ENCODE measurements around the gene OBSCN.

The OBSCN gene, protein sequence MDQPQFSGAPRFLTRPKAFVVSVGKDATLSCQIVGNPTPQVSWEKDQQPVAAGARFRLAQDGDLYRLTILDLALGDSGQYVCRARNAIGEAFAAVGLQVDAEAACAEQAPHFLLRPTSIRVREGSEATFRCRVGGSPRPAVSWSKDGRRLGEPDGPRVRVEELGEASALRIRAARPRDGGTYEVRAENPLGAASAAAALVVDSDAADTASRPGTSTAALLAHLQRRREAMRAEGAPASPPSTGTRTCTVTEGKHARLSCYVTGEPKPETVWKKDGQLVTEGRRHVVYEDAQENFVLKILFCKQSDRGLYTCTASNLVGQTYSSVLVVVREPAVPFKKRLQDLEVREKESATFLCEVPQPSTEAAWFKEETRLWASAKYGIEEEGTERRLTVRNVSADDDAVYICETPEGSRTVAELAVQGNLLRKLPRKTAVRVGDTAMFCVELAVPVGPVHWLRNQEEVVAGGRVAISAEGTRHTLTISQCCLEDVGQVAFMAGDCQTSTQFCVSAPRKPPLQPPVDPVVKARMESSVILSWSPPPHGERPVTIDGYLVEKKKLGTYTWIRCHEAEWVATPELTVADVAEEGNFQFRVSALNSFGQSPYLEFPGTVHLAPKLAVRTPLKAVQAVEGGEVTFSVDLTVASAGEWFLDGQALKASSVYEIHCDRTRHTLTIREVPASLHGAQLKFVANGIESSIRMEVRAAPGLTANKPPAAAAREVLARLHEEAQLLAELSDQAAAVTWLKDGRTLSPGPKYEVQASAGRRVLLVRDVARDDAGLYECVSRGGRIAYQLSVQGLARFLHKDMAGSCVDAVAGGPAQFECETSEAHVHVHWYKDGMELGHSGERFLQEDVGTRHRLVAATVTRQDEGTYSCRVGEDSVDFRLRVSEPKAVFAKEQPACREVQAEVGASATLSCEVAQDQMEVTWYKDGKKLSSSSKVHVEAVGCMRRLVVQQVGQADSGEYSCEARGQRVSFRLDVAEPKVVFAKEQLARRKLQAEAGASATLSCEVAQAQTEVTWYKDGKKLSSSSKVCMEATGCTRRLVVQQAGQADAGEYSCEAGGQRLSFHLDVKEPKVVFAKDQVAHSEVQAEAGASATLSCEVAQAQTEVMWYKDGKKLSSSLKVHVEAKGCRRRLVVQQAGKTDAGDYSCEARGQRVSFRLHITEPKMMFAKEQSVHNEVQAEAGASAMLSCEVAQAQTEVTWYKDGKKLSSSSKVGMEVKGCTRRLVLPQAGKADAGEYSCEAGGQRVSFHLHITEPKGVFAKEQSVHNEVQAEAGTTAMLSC (N-terminal part only)

DNA sequence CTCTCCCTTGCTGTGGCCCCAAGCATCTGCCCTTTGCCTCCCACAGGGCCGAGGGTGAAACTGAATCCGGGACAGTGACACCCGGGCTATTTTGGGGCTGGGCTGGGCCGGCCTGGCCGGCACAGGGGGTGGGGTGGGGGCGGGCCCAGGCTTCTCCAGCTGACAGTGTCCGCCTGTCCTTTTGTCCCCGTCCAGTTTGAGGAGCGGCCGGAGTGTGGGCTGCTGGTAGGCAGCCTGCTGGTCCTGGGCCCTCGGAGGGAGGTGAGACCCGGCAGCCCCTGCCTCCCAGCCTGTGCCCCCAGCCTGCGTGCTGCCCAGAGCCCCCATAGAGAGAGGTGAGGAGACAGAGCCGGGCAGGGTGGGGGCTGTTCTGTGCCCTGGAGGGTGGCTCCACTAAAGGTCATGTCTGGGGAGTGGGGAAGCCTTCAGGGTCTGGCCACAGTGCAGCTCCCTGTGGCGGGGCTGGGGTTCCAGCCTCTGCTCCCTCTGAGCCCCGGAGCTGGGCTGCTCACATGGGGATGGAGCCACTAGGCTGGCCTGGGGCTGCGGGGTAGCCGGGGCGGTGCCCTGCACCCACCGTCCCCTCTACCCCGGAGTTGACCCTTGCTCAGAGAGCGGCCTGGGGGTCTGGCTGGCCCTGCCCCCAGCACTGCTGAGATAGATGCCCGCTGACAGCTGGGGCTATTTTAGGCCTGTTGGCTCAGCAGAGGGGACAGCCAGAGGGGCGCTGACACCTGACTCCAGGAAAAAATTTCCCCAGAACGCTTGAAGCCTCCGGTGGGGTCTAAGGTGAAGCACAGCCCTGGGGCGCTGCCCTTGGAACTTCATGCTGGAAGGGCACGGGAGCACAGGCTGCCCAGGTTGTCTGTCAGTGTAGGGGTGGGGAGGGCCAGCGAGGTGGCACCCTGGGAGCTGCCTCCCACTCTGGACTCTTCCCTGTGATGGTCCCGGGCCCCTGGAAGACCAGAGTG is at the start of gene OBSCN:
TSS of gene OBSCN (plus strand) at position 194 of the 971 bp plus-strand sequence. CDS start 3,740 bp downstream, outside the sequence.
- DNase-seq (ENCODE audit: low read depth), result no peak

DNA sequence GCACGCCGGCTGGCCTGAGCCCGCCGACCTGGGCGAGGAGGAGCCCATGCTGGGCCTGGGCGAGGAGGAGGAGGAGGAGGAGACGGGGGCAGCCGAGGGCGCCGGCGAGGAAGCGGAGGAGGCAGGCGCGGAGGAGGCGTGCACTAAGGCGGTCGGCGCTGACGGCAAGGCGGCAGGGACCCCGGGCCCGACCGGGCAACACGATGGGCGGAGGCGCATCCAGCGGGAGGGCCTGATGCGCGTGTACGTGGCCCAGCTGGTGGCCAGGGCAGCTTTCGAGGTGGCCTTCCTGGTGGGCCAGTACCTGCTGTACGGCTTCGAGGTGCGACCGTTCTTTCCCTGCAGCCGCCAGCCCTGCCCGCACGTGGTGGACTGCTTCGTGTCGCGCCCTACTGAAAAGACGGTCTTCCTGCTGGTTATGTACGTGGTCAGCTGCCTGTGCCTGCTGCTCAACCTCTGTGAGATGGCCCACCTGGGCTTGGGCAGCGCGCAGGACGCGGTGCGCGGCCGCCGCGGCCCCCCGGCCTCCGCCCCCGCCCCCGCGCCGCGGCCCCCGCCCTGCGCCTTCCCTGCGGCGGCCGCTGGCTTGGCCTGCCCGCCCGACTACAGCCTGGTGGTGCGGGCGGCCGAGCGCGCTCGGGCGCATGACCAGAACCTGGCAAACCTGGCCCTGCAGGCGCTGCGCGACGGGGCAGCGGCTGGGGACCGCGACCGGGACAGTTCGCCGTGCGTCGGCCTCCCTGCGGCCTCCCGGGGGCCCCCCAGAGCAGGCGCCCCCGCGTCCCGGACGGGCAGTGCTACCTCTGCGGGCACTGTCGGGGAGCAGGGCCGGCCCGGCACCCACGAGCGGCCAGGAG is 49.5 kb upstream of the OBSCN start:
- no peak for DNase-seq (ENCODE audit: low read depth)

DNA sequence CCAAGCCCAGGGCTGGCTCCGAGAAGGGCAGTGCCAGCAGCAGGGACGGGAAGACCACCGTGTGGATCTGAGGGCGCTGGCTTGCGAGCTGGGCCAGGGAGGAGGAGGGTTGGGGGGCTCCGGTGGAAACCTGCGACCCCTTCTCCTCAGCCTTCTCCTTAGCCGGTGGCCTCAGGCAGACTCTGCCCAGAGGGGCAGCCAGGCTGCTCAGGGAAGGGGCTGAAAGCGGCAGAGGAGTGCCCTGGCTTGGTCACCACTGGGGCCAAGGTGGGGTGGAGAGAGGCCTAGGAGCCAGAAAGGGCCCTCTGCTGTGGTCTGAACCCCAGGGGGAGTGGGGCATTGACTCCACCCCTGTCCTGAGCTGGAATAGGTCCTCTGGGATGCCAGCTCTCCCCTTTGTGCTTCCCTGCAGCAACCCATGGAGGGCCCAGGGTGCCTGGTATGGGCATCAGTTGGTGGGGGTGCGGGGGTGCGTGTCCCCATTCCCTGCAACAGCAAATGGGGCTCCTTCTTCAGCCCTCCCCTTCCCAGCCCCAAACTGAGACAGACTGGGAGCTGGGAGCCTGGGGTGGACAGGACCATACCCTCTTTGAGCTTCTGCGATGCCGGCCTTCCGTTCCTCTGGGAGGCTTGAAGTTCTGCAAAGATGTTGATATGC is 48.7 kb upstream of the OBSCN start:
- DNase-seq (ENCODE audit: low read depth), result no peak

DNA sequence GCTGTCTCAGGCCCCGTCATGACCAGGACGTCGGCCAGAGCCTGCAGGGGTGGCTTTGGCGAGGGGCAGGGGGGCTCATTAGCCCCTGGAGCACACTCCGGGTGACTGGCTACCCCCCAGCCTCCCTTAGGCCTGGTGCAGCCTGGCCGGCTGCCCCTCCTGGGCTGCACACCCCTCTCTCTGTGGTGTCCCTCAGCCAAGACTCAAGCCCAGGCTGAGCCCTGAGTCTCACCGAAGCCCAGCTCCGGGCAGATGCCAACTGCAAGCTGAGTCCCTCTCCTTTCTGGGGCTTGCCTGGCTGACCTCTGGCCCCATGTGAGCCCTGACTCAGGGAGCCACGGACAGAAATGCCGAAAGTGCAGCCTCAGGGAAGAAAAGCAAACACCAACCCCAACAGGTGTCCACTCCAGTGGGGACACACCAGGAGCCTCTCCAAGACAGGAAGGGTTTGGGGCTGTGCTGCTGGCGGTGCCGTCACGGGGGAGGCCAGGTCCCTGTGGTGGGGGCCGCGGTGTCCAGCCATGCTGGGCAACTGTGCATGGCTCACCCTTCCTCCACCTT is 47.6 kb upstream of the OBSCN start:
- no peak for DNase-seq (ENCODE audit: low read depth)

DNA sequence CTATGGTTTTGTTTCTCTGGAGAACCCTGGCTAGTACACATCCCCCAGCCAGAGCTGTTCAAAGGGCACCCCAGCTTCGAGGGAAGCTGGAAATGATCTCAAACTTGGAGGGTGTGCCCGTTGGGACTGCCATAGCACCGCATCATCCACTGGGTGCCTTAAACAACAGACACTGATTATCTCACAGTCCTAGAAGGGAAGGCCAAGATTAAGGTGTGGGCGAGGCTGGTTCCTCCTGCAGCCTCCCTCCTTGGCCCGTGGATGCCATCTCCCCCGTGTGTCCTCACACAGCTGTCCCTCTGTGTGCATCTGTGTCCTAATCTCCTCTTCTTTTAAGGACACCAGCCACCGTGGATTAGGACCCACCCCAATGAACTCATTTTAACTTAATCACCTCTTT is 46.5 kb upstream of the OBSCN start:
- no peak for DNase-seq (ENCODE audit: low read depth)

DNA sequence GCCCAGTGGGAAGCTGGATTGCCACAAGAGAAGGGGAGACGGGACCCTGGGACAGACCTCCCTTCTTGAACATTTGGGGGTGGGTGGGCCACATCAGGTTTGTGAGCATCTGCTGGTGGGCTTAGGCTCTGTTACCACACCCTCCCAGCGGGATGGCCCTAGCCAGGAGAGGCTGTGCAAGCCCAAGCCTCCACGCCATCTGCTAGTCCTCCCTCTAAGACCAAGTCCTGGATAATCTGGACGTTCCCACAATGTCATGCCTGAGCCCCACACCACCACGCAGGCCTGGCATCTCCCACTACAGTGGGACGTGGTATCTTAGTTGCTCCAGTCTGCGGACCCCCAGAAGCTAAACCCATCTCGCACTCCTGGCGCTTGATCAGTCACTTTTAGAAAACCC is 46.0 kb upstream of the OBSCN start:
- no peak for DNase-seq (ENCODE audit: low read depth)

DNA sequence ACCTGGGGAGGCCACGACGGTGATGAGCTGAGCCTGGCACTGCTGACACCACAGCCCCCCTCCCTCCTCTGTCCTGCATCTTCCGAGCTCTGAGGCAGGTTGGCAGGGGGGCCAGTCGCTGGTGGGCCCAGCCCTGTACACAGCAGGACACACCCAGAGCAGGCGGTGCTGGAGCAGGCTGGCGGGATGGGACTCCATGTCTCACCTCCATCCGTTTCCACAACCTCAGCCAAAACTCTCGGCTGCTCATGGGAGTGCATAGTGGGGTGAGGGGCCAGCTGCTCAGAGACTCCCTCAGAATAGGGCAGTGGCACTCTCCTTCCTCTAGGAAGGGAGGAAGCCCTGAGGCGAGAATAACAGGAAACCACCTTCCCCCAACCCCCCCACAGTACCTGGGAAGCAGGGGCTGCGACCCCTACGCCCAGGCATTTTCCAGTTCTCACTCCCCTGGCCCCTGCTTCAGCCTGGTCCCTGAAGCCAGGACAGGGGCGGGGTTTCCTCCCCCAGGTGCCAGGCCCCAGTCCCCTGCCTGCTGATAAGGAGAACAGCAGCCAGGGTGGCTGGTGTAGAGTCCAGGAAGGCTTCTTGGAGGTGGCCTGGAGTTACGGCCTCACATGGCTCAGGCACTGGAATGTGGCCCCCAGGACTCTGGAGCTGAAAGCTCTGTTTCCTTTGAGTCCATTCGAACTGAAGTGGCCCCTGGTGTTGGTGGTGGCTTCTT is 45.4 kb upstream of the OBSCN start:
- no peak for DNase-seq (ENCODE audit: low read depth)

DNA sequence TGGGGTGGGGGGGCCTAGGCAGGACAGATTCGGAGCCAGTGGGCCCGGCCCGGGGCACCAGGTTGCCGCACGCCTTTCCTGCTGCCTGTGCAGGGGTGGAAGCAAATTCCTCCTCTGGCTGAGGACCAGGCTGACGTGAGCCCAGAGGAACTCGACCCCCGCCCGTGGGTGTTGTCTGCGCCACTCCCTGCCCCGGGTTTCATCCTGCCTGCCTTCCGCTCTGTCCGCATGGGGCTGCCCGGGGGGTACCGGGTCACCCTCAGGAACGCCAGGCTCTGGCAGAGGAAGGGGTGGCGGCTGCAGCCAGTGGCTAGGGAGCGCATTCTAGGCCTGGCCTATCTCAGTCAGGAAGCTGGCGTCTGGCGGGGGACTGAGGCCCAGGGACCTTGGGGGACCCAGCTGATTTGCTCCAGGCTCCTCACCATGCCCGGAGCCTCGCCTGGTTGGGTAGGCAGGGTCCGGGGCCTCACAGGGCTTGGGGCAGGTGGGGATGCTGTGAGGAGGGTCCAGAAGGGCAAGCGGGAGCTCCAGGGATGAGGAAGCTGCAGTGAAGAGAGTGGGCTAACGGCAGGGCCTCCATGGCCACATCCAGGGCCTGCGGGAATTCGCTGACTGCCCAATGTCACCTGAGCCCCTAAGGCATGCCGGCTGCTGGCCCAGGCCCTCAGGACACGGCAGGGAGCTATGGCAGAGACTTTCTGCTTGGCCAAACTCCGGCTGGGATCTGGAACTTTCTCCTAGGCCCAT is 44.7 kb upstream of the OBSCN start:
- no peak for DNase-seq (ENCODE audit: low read depth)

DNA sequence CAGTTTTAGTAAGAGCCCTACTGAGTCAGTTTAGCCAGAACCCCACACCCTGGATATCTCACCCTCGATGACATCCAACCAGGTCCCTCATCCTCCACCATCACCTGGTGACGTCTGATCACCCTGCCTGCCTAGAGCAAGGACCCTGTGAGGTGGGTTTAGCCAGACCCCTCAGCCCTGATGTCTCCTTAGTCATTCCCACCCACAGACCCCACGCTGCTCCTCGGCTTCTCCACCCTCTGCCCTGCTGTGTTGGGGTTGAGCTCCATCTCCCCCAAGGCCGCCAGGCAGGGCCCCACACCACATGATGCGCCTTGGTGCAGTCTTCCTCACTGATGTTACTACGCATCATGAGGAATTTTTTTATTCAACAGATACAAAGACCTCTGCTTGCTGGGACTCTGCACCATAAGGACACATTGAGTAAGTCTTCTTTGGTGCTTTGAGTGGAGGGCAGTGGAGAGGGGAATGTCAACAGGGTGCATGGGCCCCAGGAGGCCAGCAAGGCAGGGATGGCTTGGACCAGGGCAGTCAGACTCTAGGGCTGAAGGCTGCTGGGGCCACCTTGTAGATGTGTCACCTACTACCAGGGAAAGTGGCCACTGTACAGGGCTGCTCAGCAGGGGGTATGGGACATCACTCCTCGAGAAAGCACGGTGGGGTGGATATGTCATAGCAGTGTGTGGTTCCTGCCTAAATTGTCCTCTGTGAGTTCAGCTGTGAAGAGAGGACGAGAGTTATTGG is 43.9 kb upstream of the OBSCN start:
- no peak for DNase-seq (ENCODE audit: low read depth)

DNA sequence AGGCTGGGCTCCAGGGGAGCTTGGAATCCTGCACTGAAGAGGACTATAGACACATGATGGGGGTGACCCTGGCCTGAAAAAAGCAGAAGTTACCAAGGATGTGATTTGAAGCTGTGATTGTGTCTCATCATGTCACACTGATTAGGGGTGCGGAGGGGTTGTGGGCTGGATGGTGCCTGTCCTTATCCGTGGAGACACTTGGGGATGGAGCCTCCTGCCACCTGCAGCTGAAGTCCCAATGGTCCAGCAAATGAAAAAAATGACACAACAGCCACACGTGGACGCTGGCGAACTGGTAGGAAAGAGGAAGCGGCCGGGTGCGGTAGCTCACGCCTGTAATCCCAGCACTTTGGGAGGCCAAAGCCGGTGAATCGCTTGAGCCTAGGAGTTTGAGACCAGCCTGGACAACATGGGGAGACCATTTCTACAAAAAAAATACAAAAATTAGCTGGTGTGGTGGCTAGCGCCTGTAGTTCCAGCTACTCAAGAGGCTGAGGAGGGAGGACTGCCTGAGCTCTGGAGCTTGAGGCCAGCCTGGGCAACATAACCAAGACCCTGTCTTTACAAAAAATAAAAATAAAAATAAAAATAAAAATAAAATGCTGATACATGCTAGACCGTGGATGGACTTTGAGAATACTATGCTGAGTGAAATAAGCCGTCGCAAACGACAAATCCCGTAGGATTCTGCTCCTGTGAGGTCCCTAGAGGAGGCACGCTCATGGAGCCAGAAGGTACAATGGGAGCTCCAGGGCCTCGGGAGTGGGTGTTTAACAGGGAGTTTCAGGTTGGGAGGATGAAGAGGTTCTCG is 43.1 kb upstream of the OBSCN start:
- no peak for DNase-seq (ENCODE audit: low read depth)

DNA sequence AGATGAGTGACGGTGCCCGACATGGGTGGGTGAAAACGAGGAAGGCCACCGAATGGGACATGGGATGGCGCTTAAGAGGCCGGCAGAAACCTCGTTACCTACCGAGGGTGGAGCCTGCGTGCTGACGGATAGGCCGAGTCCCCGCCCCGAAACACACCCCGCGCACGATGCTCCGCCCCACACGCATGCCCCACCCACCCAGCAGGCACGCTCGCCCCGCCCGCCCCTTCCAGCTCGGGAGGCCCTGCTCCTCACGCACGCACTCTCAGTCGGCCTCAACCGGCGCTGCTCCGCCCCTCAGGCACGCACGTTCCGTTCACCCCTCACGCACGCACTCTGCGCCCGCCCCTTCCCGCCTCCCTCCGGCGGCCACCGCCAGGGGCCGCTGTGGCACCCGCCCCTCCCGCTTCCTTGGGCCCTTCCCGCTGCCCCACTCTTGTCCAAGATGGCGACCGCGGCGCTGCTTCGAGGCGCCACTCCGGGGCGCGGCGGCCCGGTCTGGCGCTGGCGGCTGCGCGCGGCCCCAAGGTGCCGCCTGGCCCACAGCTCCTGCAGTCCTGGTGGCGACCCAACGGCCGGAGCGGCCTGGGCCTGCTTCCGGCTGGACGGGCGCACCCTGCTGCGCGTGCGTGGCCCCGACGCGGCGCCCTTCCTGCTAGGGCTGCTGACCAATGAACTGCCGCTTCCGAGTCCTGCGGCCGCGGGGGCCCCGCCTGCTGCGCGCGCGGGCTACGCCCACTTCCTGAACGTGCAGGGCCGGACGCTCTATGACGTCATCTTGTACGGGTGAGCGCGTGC is 42.3 kb upstream of the OBSCN start, which contains the start of gene IBA57:
TSS of gene IBA57 (plus strand) at position 433 of the 798 bp plus-strand sequence. CDS start at position 446, 13 bp downstream.
- peak; percentile 99 for DNase-seq (ENCODE audit: low read depth)

DNA sequence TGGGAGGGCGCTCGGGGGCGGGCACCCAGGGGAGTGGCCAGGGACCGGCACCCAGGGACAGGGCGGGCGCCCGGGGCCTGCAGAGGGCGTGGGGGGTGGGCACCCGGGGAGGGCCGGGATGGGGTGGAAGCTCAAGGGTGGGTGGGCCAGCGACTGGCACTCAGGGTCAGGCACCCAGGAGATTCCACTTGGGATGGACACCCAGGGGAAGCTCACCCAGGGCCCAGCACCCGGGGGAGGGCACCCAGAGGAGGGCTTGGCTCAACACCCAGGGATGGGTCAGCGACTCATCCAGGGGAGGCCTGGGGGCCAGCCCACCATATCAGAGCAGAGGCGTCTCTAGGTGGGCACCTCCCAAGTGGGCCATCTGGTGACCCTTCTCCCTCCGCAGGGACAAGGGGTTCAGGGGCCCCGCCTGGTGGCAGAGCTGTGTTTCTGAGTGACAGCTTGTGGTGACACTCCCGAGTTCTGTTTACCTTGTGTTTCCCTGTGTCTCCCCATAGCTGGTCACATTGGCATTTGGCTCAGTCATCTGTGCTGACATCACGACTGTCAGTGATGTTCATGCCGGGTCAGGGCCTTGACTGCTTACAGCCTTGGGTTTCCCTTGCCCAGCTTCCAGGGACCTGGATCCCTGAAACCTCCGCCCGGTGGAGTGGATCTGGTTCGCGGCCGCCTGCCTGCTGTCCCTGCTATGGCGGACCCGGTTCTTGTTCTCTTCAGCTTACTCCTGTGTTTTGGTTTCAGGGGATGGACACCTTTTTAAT is 41.5 kb upstream of the OBSCN start:
- peak; percentile 31 for DNase-seq (ENCODE audit: low read depth)

DNA sequence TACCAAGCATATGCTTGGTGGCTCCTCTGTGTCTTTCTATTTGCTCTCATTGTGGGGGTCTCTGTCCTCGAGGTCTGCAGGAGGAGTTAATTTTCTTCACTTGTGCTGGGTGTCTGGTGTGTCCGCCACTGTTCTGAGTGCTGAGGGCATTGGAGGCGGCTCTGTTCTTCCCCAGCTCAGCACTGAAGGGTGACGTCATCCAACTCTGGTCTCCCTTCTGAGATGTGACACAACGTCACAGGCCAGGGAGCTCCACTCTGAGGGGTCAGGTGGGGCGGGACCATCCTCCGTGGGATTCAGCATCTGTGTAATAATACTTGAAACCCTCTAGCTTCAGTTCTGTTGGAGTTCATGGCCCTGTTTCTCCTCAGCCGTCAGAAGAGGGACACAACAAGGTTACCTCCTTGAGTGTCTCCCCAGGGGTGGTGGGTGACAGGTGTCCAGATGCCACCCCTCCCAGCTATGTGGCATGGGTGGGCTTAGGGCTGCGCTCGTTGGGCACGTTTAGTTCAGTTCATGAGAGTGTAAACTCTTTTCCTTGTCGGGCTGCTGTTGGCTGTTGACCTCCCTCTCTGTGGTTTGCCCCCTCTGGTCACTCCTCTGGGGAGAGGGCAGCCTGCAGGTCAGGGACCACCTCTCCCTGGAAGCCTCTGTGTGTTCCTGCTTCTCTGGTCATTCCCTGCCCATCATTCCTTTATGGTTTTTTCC is 39.1 kb upstream of the OBSCN start:
- no peak for DNase-seq (ENCODE audit: low read depth)

DNA sequence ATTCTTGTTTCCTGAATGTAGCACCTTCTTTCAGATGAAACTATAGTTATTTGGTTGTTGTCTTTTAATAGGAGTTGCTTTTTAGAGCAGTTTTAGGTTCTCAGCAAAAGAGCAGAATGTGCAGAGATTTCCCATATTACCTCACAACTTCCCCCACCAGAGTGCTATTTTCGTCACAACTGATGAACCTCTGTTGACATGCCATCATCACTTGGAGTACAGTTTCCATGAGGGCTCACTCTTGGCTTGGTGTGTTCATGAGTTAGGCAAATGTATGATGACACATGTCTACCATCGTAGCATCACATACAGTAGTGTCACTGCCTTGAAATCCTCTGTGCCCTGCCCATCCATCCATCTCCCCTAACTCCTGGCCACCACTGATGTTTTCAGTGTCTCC is 38.5 kb upstream of the OBSCN start:
- DNase-seq (ENCODE audit: low read depth), result no peak
